22Rv1 (cell line): Measurements from ENCODE around the gene UBE2K.

Experiments used
- H3K27ac ChIP-seq: fragments of 450-650 bp; 2 replicates; pipeline ENCODE4 v1.5.1; 2017
- ZFX ChIP-seq: fragments of 450-650 bp; IDR thresholded peaks from 2 replicates; pipeline ENCODE4 v1.6.1; 2017; ENCODE audit warnings: antibody characterized with exemption, borderline replicate concordance
- TF ChIP-seq, protein P1 (sequence below): fragments of 450-650 bp; IDR thresholded peaks from 2 replicates; pipeline ENCODE4 v1.5.1; 2017; ENCODE audit warnings: mild to moderate bottlenecking

UBE2K gene

DNA sequence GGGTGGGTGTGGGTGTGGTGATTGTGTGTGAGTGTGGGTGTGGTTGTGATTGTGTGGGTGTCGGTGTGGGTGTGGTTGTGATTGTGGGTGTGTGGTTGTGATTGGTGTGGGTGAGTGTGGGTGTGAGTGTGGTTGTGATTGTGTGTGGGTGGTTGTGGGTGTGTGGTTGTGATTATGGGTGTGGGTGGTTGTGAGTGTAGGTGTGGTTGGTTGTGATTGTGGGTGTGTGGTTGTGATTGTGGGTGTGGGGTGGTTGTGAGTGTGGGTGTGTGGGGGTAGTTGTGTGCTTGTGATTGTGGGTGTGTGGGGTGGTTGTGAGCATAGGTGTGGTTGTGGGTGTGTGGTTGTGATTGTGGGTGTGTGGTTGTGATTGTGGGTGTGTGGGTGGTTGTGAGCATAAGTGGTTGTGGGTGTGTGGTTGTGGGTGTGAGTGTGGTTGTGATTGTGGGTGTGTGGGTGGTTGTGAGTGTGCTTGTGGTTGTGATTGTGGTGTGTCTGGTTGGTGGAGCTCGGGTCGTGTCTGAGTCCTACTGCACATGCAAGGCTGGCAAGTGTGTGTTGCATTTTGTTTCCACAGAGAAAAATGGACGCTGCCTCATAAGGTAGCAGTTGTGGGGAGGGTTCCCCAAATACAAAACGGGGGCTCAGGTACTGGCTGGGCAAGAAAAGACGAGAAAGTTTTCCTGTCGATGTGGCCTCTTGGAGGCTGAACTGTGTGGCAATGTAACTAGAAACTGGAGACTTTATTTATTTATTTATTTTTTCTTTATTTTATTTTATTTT, 116.7 kb downstream of the UBE2K start:
- no peak for TF ChIP-seq ZFX
- TF ChIP-seq, protein P1, sequence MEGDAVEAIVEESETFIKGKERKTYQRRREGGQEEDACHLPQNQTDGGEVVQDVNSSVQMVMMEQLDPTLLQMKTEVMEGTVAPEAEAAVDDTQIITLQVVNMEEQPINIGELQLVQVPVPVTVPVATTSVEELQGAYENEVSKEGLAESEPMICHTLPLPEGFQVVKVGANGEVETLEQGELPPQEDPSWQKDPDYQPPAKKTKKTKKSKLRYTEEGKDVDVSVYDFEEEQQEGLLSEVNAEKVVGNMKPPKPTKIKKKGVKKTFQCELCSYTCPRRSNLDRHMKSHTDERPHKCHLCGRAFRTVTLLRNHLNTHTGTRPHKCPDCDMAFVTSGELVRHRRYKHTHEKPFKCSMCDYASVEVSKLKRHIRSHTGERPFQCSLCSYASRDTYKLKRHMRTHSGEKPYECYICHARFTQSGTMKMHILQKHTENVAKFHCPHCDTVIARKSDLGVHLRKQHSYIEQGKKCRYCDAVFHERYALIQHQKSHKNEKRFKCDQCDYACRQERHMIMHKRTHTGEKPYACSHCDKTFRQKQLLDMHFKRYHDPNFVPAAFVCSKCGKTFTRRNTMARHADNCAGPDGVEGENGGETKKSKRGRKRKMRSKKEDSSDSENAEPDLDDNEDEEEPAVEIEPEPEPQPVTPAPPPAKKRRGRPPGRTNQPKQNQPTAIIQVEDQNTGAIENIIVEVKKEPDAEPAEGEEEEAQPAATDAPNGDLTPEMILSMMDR, result no peak
- no peak overlapping the region for H3K27ac ChIP-seq

DNA sequence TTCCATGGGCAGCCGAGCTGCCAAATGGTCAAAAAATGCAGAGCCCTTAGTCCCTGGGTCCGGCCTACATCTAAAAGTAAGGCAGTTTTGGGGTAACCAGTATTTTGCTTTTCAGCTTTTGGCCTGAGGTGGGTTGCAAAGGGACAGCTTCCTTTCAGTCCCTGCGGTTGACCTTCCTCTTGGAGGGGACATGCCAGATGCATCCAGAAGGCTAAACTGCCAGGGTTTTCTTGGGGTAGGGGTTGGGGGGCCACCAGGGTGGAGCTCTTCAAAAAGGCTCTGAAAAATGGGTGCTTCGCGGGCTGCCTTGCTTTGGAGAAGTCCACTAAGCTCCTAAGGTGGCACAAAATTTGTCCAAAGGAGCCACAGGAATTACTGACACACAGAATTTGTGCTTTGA, 120.7 kb downstream of the UBE2K start:
- no peak overlapping the region for H3K27ac ChIP-seq
- TF ChIP-seq, protein P1, result no peak
- TF ChIP-seq ZFX, result no peak

DNA sequence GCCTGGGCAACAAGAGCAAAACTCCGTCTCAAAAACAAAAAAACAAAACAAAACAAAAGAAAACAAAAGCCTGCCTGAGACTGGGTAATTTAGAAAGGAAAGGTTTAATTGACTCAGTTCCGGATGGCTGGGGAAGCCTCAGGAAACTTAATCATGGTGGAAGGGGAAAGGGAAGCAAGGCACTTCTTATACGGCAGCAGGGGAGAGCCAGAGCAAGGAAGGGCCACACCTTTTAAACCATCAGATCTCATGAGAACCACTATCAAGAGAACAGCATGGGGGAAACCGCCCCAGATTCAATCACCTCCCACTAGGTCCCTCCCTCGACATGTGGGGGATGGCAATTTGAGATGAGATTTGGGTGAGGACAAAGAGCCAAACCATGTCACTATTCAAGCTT, 122.2 kb downstream of the UBE2K start:
- 0 out of 2 replicates have a peak overlapping the region, but pooled peaks have one; percentile 2 for H3K27ac ChIP-seq
- no peak for TF ChIP-seq ZFX
- TF ChIP-seq, protein P1, result no peak

DNA sequence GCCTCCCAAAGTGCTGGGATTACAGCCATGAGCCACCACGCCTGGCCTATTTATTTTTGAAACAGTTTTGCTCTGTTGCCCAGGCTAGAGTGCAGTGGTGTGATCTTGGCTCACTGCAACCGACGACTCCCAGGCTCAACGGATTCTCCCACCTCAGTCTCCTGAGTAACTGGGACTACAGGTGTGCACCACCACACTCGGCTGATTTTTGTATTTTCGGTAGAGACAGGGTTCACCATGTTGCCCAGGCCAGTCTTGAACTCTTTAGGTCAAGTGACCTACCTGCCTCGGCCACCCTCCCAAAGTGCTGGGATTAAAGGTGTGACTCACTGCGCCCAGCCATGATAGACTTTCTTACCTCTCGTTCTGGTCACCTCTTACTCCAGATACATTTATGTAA, 124.0 kb downstream of the UBE2K start:
- H3K27ac ChIP-seq, result no peak overlapping the region

DNA sequence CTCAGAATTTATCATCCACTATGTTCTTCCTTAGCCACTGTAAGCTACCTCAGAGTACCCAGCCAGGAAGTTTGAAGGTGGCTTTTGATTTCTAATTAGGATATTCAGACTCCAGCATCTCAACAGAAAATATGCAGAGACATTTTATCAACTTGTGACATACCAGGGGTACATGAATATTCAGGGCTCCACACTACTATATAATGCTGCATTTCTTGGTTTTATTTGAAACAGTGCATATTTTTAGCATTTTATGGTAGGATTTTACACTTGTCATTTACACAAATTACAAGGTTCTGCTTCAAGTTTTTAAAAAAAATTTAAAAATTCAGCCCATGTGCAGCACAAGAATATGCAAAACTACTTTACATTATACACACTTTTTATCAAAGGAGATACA, 124.7 kb downstream of the UBE2K start:
- no peak for TF ChIP-seq ZFX
- TF ChIP-seq, protein P1, result no peak
- no peak overlapping the region for H3K27ac ChIP-seq

More for the DNA sequence above, 124.0 kb downstream of the UBE2K start:
- TF ChIP-seq, protein P1, result no peak
- TF ChIP-seq ZFX, result no peak

DNA sequence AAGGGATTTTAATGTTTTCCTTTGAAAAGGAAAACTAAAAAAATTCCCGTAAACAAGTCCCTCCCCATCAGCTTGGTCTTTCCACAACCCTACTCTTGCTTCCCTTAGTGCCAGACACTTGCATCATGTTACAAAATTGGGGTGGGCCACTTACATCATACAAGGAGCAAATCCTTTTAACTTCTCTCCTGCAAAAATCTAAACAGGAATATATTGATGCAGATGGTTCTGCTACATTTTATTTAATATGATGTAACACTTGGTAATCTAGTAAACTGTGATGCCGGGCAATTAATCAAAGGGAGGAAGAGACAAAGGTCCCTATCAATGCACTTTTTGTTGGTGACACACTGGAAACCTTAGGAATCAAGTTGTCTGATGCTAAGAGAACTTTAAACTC, 125.3 kb downstream of the UBE2K start:
- TF ChIP-seq, protein P1, result no peak
- no peak for TF ChIP-seq ZFX
- H3K27ac ChIP-seq, result peak overlapping the region; percentile 29; the same call in 1 of the 2 replicates

DNA sequence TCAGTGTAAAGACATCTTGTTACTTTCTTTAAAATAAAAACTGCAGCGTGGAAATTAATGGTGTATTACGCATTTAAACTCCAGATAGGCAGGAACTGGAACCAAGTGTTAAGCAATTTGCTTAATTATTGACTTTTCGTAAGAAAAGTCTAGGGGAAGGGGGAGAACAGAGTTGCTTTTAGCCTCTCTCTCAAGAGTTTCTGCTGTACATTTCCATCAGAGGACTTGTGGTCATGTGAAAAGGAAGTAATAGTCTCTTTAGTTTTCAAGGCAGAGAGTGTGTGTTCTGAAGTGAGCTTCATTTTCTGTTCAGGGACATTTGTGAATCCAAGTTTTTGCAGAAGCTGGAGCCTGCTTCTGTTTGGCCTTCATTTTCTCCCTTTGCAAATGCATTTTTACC, 127.2 kb downstream of the UBE2K start:
- no peak overlapping the region for H3K27ac ChIP-seq

More for the DNA sequence above, 127.2 kb downstream of the UBE2K start:
- no peak for TF ChIP-seq ZFX
- TF ChIP-seq, protein P1, result no peak
